Sigmoid colon (tissue), 7 donors: ENCODE results near the gene RPEL1. TPM values are rescaled to one million over a fixed set of nuclear protein-coding genes. Genes with fewer than 3 reads are reported as not detected.

Source experiments
- DNase-seq: peaks from one replicate; pipeline ENCODE4 v3.0.0-alpha.2; 2019
- H3K27ac ChIP-seq, 4 donors: fragments of 200-600 bp; sonication (generic); one replicate each; pipeline ENCODE4 v1.5.1; 2016 to 2019; ENCODE audit warnings: mild to moderate bottlenecking in 1 of 4
- H3K27me3 ChIP-seq, 3 donors: fragments of 200-600 bp; sonication (generic); one replicate each; pipeline ENCODE4 v1.5.1; 2019; ENCODE audit warnings: mild to moderate bottlenecking in 1 of 3
- H3K36me3 ChIP-seq, 4 donors: fragments of 200-600 bp; sonication (generic); one replicate each; pipeline ENCODE4 v1.5.1; 2016 to 2019
- H3K4me1 ChIP-seq, 4 donors: fragments of 200-600 bp; sonication (generic); one replicate each; pipeline ENCODE4 v1.5.1; 2017 to 2019
- H3K4me3 ChIP-seq, 4 donors: fragments of 200-600 bp; sonication (generic); one replicate each; pipeline ENCODE4 v1.5.1; 2017 to 2019; ENCODE audit warnings: mild to moderate bottlenecking in 2 of 4, moderate library complexity in 1 of 4
- H3K9me3 ChIP-seq, 4 donors: fragments of 200-600 bp in 3 of 4; sonication (generic) in 3 of 4; one replicate each; pipeline versions ENCODE4 v1.5.1 to v1.6.1; 2013 to 2019
- CTCF ChIP-seq, 4 experiments: fragments of 450-650 bp in 3 of 4; fragments of 200-600 bp in 1 of 4; IDR thresholded peaks; one replicate each; pipeline ENCODE4 v1.5.1; 2016 to 2019; ENCODE audit warnings: antibody characterized with exemption in 4 of 4, mild to moderate bottlenecking in 3 of 4, moderate library complexity in 2 of 4
- EP300 ChIP-seq, 4 donors: sonication (generic); formaldehyde crosslinking; IDR thresholded peaks; one replicate each; pipeline ENCODE4 v1.6.1; 2017; ENCODE audit warnings: antibody characterized with exemption in 4 of 4
- POLR2A ChIP-seq, 2 donors: fragments of 450-650 bp; IDR thresholded peaks; one replicate each; pipeline ENCODE4 v1.6.1; 2016; ENCODE audit warnings: antibody characterized with exemption in 2 of 2, mild to moderate bottlenecking in 2 of 2, moderate library complexity in 2 of 2
- POLR2AphosphoS5 ChIP-seq, 4 donors: sonication (generic); formaldehyde crosslinking; IDR thresholded peaks; one replicate each; pipeline ENCODE4 v1.6.1; 2017; ENCODE audit warnings: antibody characterized with exemption in 4 of 4
- WGBS, 2 donors: extraction: QIAGEN DNeasy Blood & Tissue Kit; methylation state at CpG; one replicate each; pipeline ENCODE4 v1.1.7; 2013; 5-methylcytosine and 5-hydroxymethylcytosine counted together
- intact Hi-C: fragments of 100-400 bp; cut with DNase I; formaldehyde crosslinking; loops from one replicate; pipeline ENCODE4 v1.15.1; 2023
- polyA plus RNA-seq, 3 donors: library from polyadenylated mRNA; stranded (reverse); fragments of 200-250 nt; gene quantifications; one replicate each; pipeline ENCODE4 v1.2.3, GENCODE V29; 2013
- total RNA-seq, 4 donors: library from RNA; depleted of rRNA; stranded (reverse); fragments of >200 nt; gene quantifications; one replicate each; pipeline ENCODE4 v1.1.0, GENCODE V29; 2016
- donor health status: healthy with polysubstance abuse.
- donor health status: Bipolar disorder and iron deficiency.
- donor health status: healthy.

RPEL1 gene
- total and polyA plus RNA-seq, 7 donors = 0.03 TPM; not detected in 6

- no peak for DNase-seq
- TF ChIP-seq EP300 (IDR thresholded peaks at IDR 0.05) = no peak
- no peak for TF ChIP-seq POLR2A (IDR thresholded peaks at IDR 0.05)
- TF ChIP-seq POLR2AphosphoS5 (IDR thresholded peaks at IDR 0.05) = no peak
- no peak for TF ChIP-seq CTCF (IDR thresholded peaks at IDR 0.05)
- Histone ChIP-seq H3K27me3 (peaks cover 22 to 81% (median 58%) of the 10 kb centered on the region in 3 donors), H3K27ac (no peak overlapping the region), H3K9me3 (no peaks in the 10 kb centered on the region), H3K4me3 (no peak overlapping the region), H3K36me3 (no peaks in the 10 kb centered on the region), H3K4me1 (peaks cover 0 to 16% (median 13%) of the 10 kb centered on the region in 4 donors)
- 90 to 92% methylated on average over 2 of the region's 2 CpGs for WGBS, 2 donors
- intact Hi-C loops = no loop called here
Measured at GRCh38 chr10:103280506-103280905, 34.8 kb downstream of the RPEL1 start.

GRCh38 chr10:103281753-103282152 is 36.1 kb downstream of the RPEL1 start:
- intact Hi-C loops = no loop called here
- H3K27ac ChIP-seq = no peak overlapping the region
- peaks cover 0 to 15% (median 11%) of the 10 kb centered on the region in 4 donors for H3K4me1 ChIP-seq
- peaks cover 19 to 72% (median 51%) of the 10 kb centered on the region in 3 donors for H3K27me3 ChIP-seq
- no peaks in the 10 kb centered on the region for H3K36me3 ChIP-seq
- 4 to 12% methylated on average over 14 of the region's 14 CpGs for WGBS, 2 donors
- no peaks in the 10 kb centered on the region for H3K9me3 ChIP-seq
- no peak overlapping the region for H3K4me3 ChIP-seq
- TF ChIP-seq POLR2AphosphoS5 (IDR thresholded peaks at IDR 0.05) (no peak), CTCF (IDR thresholded peaks at IDR 0.05) (no peak), POLR2A (IDR thresholded peaks at IDR 0.05) (no peak), EP300 (IDR thresholded peaks at IDR 0.05) (no peak)
- DNase-seq = no peak

GRCh38 chr10:103282961-103283360 is 37.3 kb downstream of the RPEL1 start:
- Histone ChIP-seq H3K4me3 (no peak overlapping the region), H3K9me3 (no peaks in the 10 kb centered on the region), H3K4me1 (peaks cover 0 to 3% (median under 1%) of the 10 kb centered on the region in 4 donors), H3K27me3 (peaks cover 7 to 67% (median 38%) of the 10 kb centered on the region in 3 donors), H3K36me3 (no peaks in the 10 kb centered on the region), H3K27ac (no peak overlapping the region)
- TF ChIP-seq EP300 (IDR thresholded peaks at IDR 0.05) = no peak
- no peak for TF ChIP-seq CTCF (IDR thresholded peaks at IDR 0.05)
- no peak for TF ChIP-seq POLR2AphosphoS5 (IDR thresholded peaks at IDR 0.05)
- no peak for TF ChIP-seq POLR2A (IDR thresholded peaks at IDR 0.05)
- 25 to 44% methylated on average over 1 of the region's 1 CpG for WGBS, 2 donors
- intact Hi-C loops = no loop called here
- DNase-seq = no peak

- WGBS, 2 donors = 49 to 66% methylated on average over 11 of the region's 11 CpGs
- no peaks in the 10 kb centered on the region for H3K4me1 ChIP-seq
- no peak overlapping the region for H3K27ac ChIP-seq
- no peaks in the 10 kb centered on the region for H3K9me3 ChIP-seq
- intact Hi-C loops = no loop called here
- peaks cover 0 to 65% (median 28%) of the 10 kb centered on the region in 3 donors for H3K27me3 ChIP-seq
- no peaks in the 10 kb centered on the region for H3K36me3 ChIP-seq
- DNase-seq = no peak
- TF ChIP-seq EP300 (IDR thresholded peaks at IDR 0.05) = no peak
- no peak for TF ChIP-seq POLR2AphosphoS5 (IDR thresholded peaks at IDR 0.05)
- TF ChIP-seq CTCF (IDR thresholded peaks at IDR 0.05) = no peak
- no peak for TF ChIP-seq POLR2A (IDR thresholded peaks at IDR 0.05)
- no peak overlapping the region for H3K4me3 ChIP-seq
Measured at GRCh38 chr10:103284170-103284569, 38.5 kb downstream of the RPEL1 start.

GRCh38 chr10:103287992-103288391 is 42.3 kb downstream of the RPEL1 start:
- no peak overlapping the region for H3K27ac ChIP-seq
- no peaks in the 10 kb centered on the region for H3K36me3 ChIP-seq
- no peaks in the 10 kb centered on the region for H3K4me1 ChIP-seq
- peaks cover 0 to 30% (median 3%) of the 10 kb centered on the region in 3 donors for H3K27me3 ChIP-seq
- DNase-seq = no peak
- intact Hi-C loops = no loop called here
- H3K9me3 ChIP-seq = no peaks in the 10 kb centered on the region
- TF ChIP-seq POLR2A (IDR thresholded peaks at IDR 0.05) (no peak), CTCF (IDR thresholded peaks at IDR 0.05) (no peak), POLR2AphosphoS5 (IDR thresholded peaks at IDR 0.05) (no peak), EP300 (IDR thresholded peaks at IDR 0.05) (no peak)
- WGBS, 2 donors = 79 to 81% methylated on average over 5 of the region's 5 CpGs
- no peak overlapping the region for H3K4me3 ChIP-seq
